Progenitor cell of endocrine pancreas (in vitro differentiated cells): Measurements from ENCODE around the gene CLDN5. TPM values are rescaled to one million over a fixed set of nuclear protein-coding genes. Genes with fewer than 3 reads are reported as not detected.

Experiments
- DNase-seq: peaks from one replicate; pipeline ENCODE4 v3.0.0; 2021; ENCODE audit warnings: low spot score; ENCODE audit not compliant: unreplicated experiment
- H3K27ac Mint-ChIP-seq: 2 replicates; pipeline ENCODE4 v1.8.0; 2021; ENCODE audit warnings: mild to moderate bottlenecking, moderate library complexity, mixed read lengths
- H3K27me3 Mint-ChIP-seq: 2 replicates; pipeline ENCODE4 v1.8.0; 2021; ENCODE audit warnings: mixed read lengths
- H3K36me3 Mint-ChIP-seq: 2 replicates; pipeline ENCODE4 v1.8.0; 2022; ENCODE audit warnings: mixed read lengths; ENCODE audit not compliant: insufficient read depth
- H3K4me1 Mint-ChIP-seq: 2 replicates; pipeline ENCODE4 v1.8.0; 2021; ENCODE audit warnings: low read depth, mixed read lengths
- H3K4me3 Mint-ChIP-seq: 2 replicates; pipeline ENCODE4 v1.8.0; 2021; ENCODE audit warnings: low read depth, mild to moderate bottlenecking, moderate library complexity, mixed read lengths
- H3K9me3 Mint-ChIP-seq: 2 replicates; pipeline ENCODE4 v1.8.0; 2021; ENCODE audit warnings: low read depth, mixed read lengths
- CTCF ChIP-seq: fragments of 200-600 bp; sonication (generic); IDR thresholded peaks from one replicate; pipeline ENCODE4 v1.5.0; 2021; ENCODE audit warnings: antibody characterized with exemption, mild to moderate bottlenecking; ENCODE audit not compliant: unreplicated experiment
- total RNA-seq: library from RNA; stranded (reverse); gene quantifications from 2 replicates; pipeline ENCODE4 v1.2.1, GENCODE V29; 2021

The CLDN5 gene
- total RNA-seq, 1 donor from 2014 or later: not detected

DNA sequence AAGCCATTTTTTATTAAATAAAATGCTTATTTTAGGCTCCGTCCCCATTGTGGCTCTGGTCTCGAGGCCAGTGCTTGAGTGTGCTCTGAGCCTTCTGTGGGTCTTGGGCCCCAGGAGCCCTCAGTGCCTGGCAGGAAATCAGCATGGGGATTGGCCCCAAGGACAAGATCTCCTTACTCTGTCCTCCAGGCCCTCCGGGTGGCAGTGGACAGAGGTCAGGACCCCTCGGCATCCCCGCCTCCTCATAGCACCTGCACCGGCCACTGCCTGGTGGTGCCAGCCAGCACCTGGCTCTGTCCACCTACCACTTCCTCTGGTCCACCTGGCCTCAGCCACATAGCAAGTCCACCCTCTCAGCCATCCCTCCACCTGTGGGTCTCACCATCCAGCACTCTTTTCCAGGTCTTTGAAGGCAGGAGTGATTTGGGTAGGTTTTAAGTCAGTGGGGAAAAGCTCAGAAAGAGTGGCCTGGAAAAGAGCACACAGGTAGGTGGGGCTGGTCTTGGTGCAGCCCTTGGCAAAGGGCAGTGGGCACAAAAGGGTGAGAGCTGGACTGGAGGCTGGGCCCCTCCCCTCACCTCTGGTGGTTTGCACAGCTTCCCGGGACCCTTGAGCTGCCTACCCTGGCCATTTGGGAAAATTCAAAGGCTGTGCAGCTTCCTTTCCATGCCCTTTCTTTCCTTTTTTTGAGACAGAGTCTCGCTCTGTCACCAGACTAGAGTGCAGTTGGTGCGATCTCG lies 3.5 kb downstream of the CLDN5 start:
- Mint-ChIP-seq H3K4me3 (no peak overlapping the region), H3K4me1 (peaks cover 3% of the 10 kb centered on the region), H3K27ac (no peak overlapping the region), H3K27me3 (peaks cover 39% of the 10 kb centered on the region), H3K9me3 (no peaks in the 10 kb centered on the region), H3K36me3 (no peaks in the 10 kb centered on the region)
- DNase-seq: no peak
- TF ChIP-seq CTCF: no peak

DNA sequence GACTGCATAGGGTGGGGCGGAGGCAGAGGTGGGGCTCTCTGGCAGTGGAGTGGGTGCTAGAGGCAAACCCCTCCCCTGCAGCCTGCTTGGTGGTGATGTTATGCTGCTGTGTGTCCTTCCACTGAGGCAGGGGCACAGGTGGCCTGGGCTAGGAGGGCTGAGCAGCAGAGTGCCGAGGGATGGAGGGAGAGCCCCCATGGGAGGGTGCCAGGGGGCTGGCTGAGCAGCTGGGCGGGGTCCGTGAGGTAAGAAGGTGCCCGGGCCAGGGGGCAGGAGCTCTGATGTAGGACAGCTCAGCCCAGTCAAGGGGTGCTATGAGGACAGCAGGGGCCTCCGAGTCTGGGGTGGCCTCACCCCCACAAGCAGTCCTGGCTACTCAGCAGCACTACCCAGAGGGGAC lies 4.2 kb downstream of the CLDN5 start:
- Mint-ChIP-seq H3K27ac (no peak overlapping the region), H3K27me3 (peaks cover 32% of the 10 kb centered on the region), H3K36me3 (no peaks in the 10 kb centered on the region), H3K4me3 (no peak overlapping the region), H3K4me1 (peaks cover 3% of the 10 kb centered on the region), H3K9me3 (no peaks in the 10 kb centered on the region)
- TF ChIP-seq CTCF: no peak
- DNase-seq: no peak

DNA sequence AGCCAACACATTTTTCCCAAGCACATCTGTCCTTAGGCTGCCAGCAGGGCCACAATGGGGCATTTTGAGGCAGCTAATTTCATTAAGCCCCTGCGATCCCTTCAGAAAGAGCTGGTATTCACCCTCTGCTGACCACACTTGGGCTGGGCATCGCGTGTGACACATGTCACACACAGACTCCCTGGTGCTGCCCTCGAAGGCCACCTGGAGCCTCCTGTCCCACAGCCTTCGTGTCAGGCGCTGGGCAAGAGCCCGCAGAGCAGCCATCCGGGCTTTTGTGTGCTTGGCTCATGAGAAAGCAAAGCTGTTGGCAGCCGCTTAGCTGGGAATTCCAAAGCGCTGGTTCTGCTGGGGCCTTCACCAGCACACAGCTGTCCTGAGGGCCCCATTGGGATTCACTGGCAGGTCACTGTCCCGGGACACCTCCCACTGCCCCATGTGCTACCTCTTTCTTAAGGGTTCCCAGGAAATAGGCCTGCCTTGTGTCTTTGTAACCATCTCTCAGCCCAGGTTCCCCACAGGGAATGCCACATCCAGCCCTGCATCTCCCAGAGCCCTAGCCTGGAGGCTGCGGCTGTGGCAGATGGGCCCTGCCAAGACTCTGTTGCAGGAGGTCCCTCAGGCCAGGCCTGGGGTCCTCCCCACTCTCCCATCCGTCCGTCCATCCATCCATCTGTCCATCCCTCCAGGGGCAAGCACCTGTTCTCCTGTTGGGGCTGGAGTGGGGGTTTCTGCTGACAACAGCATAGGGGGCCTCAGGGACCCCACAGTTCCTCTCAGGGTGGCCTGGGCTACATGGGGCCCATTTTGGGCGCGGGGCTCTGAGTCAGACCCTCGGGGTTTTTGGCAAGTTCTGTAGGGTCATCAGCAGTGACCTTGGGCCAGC lies 4.9 kb downstream of the CLDN5 start:
- peaks cover 1% of the 10 kb centered on the region for H3K4me1 Mint-ChIP-seq
- no peak for DNase-seq
- H3K4me3 Mint-ChIP-seq: no peak overlapping the region
- TF ChIP-seq CTCF: no peak
- H3K36me3 Mint-ChIP-seq: no peaks in the 10 kb centered on the region
- peaks cover 28% of the 10 kb centered on the region for H3K27me3 Mint-ChIP-seq
- no peaks in the 10 kb centered on the region for H3K9me3 Mint-ChIP-seq
- no peak overlapping the region for H3K27ac Mint-ChIP-seq

DNA sequence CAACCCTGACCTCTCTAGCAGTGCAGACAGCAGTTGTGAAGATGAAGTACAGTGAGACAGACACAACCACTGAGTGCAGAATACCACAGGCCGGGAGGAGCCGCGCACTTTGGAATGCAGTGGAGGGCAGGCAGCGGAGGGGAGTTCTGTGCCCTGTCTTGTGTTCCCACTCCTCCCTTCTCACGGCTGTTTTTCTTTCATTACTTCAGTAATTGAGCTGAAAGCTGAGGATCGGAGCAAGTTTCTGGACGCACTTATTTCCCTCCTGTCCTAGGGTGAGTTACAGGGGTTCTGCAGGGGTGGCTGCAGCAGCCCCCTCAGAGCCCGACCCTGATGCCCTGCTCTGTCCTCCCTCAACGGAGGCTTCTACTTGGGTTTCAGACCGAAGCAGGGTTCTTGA lies 5.6 kb downstream of the CLDN5 start:
- no peak for DNase-seq
- Mint-ChIP-seq H3K4me1 (no peaks in the 10 kb centered on the region), H3K4me3 (no peak overlapping the region), H3K36me3 (peaks cover 4% of the 10 kb centered on the region), H3K27ac (no peak overlapping the region), H3K9me3 (no peaks in the 10 kb centered on the region), H3K27me3 (peaks cover 23% of the 10 kb centered on the region)
- no peak for TF ChIP-seq CTCF

GRCh38 chr22:19517919-19518611 lies 6.1 kb downstream of the CLDN5 start:
- H3K9me3 Mint-ChIP-seq: no peaks in the 10 kb centered on the region
- H3K4me1 Mint-ChIP-seq: no peaks in the 10 kb centered on the region
- no peak overlapping the region for H3K27ac Mint-ChIP-seq
- no peak for TF ChIP-seq CTCF
- H3K27me3 Mint-ChIP-seq: peaks cover 20% of the 10 kb centered on the region
- DNase-seq: no peak
- H3K36me3 Mint-ChIP-seq: peaks cover 4% of the 10 kb centered on the region
- H3K4me3 Mint-ChIP-seq: no peak overlapping the region
